HEK293 (cell line): ENCODE data around the gene SGTB.
A peak's percentile ranks its signal among the peaks of the same experiment; 100 is the strongest.
"Not testable (repeated sequence)": the region's sequence is repeated elsewhere in the genome, so short reads cannot be mapped to it uniquely, and the experiment has no call there.

Experiments
- CTCF ChIA-PET: fragments of 350-600 bp; formaldehyde crosslinking; extraction: SDS; loops from one replicate; lab custom pipeline; 2021; ENCODE audit warnings: antibody characterized with exemption; lab: Yijun Ruan, JAX
- POLR2A ChIA-PET: fragments of 300-600 bp; formaldehyde crosslinking; extraction: SDS; loops from one replicate; lab custom pipeline; 2020; ENCODE audit warnings: antibody characterized with exemption, inconsistent platforms; lab: Yijun Ruan, JAX
- H3K27ac ChIP-seq: fragments of 200-500 bp; sonication (Bioruptor generic); 2 replicates; pipeline ENCODE4 v1.5.1; 2014; ENCODE audit warnings: low read depth, low read length, control low read depth, inconsistent platforms; ENCODE audit errors: extremely low read depth
- H3K36me3 ChIP-seq, 2 experiments: fragments of 200-500 bp in 1 of 2; sonication (Bioruptor generic) in 1 of 2; 1 replicate in 1 of 2; 2 replicates in 1 of 2; pipeline ENCODE4 v1.5.1; 2014 to 2017; ENCODE audit warnings: inconsistent platforms in 2 of 2, low read length in 2 of 2; ENCODE audit not compliant: control insufficient read depth in 2 of 2, insufficient read depth in 1 of 2
- H3K4me1 ChIP-seq: fragments of 200-500 bp; sonication (Bioruptor generic); 2 replicates; pipeline ENCODE4 v1.5.1; 2014; ENCODE audit warnings: mild to moderate bottlenecking, low read length, inconsistent platforms; ENCODE audit not compliant: control insufficient read depth, insufficient read depth
- H3K4me3 ChIP-seq: 2 replicates; pipeline ENCODE4 v1.5.1; 2011; ENCODE audit warnings: low read depth, mild to moderate bottlenecking, control low read depth, low read length, moderate library complexity
- H3K9me3 ChIP-seq: fragments of 200-500 bp; sonication (Bioruptor generic); 2 replicates; pipeline ENCODE4 v1.5.1; 2014; ENCODE audit warnings: low read depth, low read length, inconsistent platforms; ENCODE audit not compliant: control insufficient read depth, insufficient read depth
- SALL2 ChIP-seq: fragments of 450-650 bp; formaldehyde crosslinking; IDR thresholded peaks from 2 replicates; pipeline ENCODE4 v1.5.0; 2017; ENCODE audit warnings: missing biosample characterization, mild to moderate bottlenecking, missing genetic modification characterization, borderline replicate concordance
- SP7 ChIP-seq: fragments of 450-650 bp; formaldehyde crosslinking; IDR thresholded peaks from 2 replicates; pipeline ENCODE4 v1.5.1; 2016; ENCODE audit warnings: missing biosample characterization, missing genetic modification characterization
- ZBTB20 ChIP-seq: fragments of 450-650 bp; formaldehyde crosslinking; IDR thresholded peaks from 2 replicates; pipeline ENCODE4 v1.5.1; 2016; ENCODE audit warnings: missing biosample characterization, missing genetic modification characterization
- ZNF24 ChIP-seq: fragments of 450-650 bp; formaldehyde crosslinking; IDR thresholded peaks from 2 replicates; pipeline ENCODE4 v1.5.1; 2016; ENCODE audit warnings: missing biosample characterization, missing genetic modification characterization
- ZNF341 ChIP-seq: fragments of 450-650 bp; formaldehyde crosslinking; IDR thresholded peaks from 2 replicates; pipeline ENCODE4; 2016; ENCODE audit warnings: low read depth, missing biosample characterization, missing genetic modification characterization
- ZNF510 ChIP-seq: fragments of 450-650 bp; formaldehyde crosslinking; IDR thresholded peaks from 2 replicates; pipeline ENCODE4 v1.5.1; 2018; ENCODE audit warnings: mild to moderate bottlenecking, missing genetic modification characterization, missing biosample characterization; ENCODE audit not compliant: insufficient replicate concordance
- ZNF585B ChIP-seq: fragments of 450-650 bp; formaldehyde crosslinking; IDR thresholded peaks from 2 replicates; pipeline ENCODE4 v1.5.1; 2016; ENCODE audit warnings: missing biosample characterization, missing genetic modification characterization
- TF ChIP-seq, protein P1 (sequence below): fragments of 450-650 bp; IDR thresholded peaks from 2 replicates; pipeline ENCODE4 v1.5.1; 2018; ENCODE audit warnings: missing biosample characterization, missing genetic modification characterization
- TF ChIP-seq, protein P2 (sequence below): fragments of 450-650 bp; formaldehyde crosslinking; IDR thresholded peaks from 2 replicates; pipeline ENCODE4 v1.5.1; 2017; ENCODE audit warnings: missing biosample characterization, missing genetic modification characterization
- TF ChIP-seq, protein P3 (sequence below): fragments of 450-650 bp; formaldehyde crosslinking; IDR thresholded peaks from 2 replicates; pipeline ENCODE4 v1.5.1; 2016; ENCODE audit warnings: missing biosample characterization, missing genetic modification characterization
- TF ChIP-seq, protein P4 (sequence below): fragments of 450-650 bp; formaldehyde crosslinking; optimal IDR thresholded peaks from 2 replicates; pipeline ENCODE3; 2016; ENCODE audit warnings: missing biosample characterization, mild to moderate bottlenecking, missing genetic modification characterization
- TF ChIP-seq, protein P5 (sequence below): fragments of 450-650 bp; formaldehyde crosslinking; IDR thresholded peaks from 2 replicates; pipeline ENCODE4 v1.5.1; 2016; ENCODE audit warnings: missing biosample characterization, missing genetic modification characterization
- TF ChIP-seq, protein P6 (sequence below): fragments of 450-650 bp; formaldehyde crosslinking; IDR thresholded peaks from 2 replicates; pipeline ENCODE4 v1.5.1; 2016; ENCODE audit warnings: missing biosample characterization, missing genetic modification characterization

The SGTB gene

DNA sequence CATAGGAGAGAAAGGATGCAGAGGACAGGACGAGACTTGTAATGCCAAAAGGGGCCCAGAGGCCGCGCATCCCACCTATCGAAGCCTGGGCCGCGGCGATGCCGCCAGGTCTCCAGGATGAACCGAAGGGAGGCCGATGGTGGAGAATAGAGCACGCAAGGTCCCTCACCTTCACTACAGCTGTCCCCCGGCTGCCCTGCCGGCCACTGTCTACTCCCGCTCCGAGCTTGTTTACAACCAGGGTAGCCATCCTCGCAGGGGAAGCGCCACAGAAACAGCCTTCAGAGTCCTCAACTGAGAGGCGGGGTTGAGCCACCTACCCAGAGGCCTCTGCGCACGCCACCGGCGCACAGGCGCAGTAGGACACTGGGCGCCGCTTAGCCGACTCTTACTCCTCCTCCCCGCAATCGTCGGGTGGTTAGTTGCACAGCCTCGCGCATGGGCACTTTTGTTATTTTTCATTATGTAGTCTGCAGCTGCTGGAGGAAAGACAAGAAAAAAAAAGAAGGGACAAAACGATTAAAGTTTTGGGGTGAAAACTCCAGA, 97.8 kb downstream of the SGTB start, which contains the start of gene TRIM23 (continued):
- TF ChIP-seq, protein P1, sequence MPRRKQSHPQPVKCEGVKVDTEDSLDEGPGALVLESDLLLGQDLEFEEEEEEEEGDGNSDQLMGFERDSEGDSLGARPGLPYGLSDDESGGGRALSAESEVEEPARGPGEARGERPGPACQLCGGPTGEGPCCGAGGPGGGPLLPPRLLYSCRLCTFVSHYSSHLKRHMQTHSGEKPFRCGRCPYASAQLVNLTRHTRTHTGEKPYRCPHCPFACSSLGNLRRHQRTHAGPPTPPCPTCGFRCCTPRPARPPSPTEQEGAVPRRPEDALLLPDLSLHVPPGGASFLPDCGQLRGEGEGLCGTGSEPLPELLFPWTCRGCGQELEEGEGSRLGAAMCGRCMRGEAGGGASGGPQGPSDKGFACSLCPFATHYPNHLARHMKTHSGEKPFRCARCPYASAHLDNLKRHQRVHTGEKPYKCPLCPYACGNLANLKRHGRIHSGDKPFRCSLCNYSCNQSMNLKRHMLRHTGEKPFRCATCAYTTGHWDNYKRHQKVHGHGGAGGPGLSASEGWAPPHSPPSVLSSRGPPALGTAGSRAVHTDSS (tag by site-specific recombination), result 0 out of 2 replicates have a peak, but pooled peaks have one; percentile 5
- TF ChIP-seq SP7 (tag by site-specific recombination) (peak; percentile 33), ZNF341 (tag by site-specific recombination) (peak; percentile 100), ZNF24 (tag by site-specific recombination) (0 out of 2 replicates have a peak, but pooled peaks have one; percentile 18), SALL2 (tag by site-specific recombination) (no peak)
- TF ChIP-seq, protein P2, sequence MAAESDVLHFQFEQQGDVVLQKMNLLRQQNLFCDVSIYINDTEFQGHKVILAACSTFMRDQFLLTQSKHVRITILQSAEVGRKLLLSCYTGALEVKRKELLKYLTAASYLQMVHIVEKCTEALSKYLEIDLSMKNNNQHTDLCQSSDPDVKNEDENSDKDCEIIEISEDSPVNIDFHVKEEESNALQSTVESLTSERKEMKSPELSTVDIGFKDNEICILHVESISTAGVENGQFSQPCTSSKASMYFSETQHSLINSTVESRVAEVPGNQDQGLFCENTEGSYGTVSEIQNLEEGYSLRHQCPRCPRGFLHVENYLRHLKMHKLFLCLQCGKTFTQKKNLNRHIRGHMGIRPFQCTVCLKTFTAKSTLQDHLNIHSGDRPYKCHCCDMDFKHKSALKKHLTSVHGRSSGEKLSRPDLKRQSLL (tag by site-specific recombination), result no peak
- TF ChIP-seq, protein P3, sequence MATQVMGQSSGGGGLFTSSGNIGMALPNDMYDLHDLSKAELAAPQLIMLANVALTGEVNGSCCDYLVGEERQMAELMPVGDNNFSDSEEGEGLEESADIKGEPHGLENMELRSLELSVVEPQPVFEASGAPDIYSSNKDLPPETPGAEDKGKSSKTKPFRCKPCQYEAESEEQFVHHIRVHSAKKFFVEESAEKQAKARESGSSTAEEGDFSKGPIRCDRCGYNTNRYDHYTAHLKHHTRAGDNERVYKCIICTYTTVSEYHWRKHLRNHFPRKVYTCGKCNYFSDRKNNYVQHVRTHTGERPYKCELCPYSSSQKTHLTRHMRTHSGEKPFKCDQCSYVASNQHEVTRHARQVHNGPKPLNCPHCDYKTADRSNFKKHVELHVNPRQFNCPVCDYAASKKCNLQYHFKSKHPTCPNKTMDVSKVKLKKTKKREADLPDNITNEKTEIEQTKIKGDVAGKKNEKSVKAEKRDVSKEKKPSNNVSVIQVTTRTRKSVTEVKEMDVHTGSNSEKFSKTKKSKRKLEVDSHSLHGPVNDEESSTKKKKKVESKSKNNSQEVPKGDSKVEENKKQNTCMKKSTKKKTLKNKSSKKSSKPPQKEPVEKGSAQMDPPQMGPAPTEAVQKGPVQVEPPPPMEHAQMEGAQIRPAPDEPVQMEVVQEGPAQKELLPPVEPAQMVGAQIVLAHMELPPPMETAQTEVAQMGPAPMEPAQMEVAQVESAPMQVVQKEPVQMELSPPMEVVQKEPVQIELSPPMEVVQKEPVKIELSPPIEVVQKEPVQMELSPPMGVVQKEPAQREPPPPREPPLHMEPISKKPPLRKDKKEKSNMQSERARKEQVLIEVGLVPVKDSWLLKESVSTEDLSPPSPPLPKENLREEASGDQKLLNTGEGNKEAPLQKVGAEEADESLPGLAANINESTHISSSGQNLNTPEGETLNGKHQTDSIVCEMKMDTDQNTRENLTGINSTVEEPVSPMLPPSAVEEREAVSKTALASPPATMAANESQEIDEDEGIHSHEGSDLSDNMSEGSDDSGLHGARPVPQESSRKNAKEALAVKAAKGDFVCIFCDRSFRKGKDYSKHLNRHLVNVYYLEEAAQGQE (tag by site-specific recombination), result no peak
- TF ChIP-seq, protein P4, sequence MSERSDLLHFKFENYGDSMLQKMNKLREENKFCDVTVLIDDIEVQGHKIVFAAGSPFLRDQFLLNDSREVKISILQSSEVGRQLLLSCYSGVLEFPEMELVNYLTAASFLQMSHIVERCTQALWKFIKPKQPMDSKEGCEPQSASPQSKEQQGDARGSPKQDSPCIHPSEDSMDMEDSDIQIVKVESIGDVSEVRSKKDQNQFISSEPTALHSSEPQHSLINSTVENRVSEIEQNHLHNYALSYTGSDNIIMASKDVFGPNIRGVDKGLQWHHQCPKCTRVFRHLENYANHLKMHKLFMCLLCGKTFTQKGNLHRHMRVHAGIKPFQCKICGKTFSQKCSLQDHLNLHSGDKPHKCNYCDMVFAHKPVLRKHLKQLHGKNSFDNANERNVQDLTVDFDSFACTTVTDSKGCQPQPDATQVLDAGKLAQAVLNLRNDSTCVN (tag by site-specific recombination), result peak; percentile 35
- TF ChIP-seq, protein P5, sequence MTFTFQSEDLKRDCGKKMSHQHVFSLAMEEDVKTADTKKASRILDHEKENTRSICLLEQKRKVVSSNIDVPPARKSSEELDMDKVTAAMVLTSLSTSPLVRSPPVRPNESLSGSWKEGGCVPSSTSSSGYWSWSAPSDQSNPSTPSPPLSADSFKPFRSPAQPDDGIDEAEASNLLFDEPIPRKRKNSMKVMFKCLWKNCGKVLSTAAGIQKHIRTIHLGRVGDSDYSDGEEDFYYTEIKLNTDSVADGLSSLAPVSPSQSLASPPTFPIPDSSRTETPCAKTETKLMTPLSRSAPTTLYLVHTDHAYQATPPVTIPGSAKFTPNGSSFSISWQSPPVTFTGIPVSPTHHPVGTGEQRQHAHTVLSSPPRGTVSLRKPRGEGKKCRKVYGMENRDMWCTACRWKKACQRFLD (tag by site-specific recombination), result no peak

DNA sequence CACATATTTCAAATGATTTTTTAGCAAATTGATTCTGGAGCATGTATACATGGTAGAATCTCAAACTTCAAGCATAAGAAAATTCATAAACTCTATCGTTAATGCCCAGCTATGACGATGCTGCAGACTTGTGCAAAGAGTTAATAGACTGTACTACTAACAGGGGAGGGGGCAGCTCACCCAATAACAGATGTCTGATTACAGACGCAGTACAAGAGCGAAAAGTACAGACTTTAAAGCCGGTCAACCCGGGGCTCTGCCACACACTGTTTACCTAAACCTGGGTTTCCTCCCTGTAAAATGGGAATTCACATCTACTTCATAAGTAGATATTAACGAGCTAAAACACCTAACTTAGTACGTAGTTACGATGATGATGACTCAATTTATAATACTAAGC, 98.4 kb downstream of the SGTB start:
- Histone ChIP-seq H3K36me3 (no peaks in the 10 kb centered on the region; a peak in 1 of 3 replicates), H3K9me3 (no peaks in the 10 kb centered on the region), H3K4me3 (peak overlapping the region; percentile 98), H3K27ac (no peak overlapping the region), H3K4me1 (peaks cover 2% of the 10 kb centered on the region; the same call in 1 of the 2 replicates)
- ChIA-PET POLR2A (interaction anchor here (0.5 to 1.2 kb wide), 8 partner anchors 13 to 100 kb away, joined by 3 to 7 read pairs (median 3); partner anchors contain the start of genes CENPK and PPWD1), CTCF (interaction anchor here (1.3 kb wide), 1 partner anchor 39 kb away, joined by 4 read pairs; no protein-coding TSS in a partner anchor)
- TF ChIP-seq ZNF585B (no peak), ZNF510 (tag by site-specific recombination) (no peak), ZBTB20 (tag by site-specific recombination) (peak; percentile 64)
- TF ChIP-seq, protein P6, sequence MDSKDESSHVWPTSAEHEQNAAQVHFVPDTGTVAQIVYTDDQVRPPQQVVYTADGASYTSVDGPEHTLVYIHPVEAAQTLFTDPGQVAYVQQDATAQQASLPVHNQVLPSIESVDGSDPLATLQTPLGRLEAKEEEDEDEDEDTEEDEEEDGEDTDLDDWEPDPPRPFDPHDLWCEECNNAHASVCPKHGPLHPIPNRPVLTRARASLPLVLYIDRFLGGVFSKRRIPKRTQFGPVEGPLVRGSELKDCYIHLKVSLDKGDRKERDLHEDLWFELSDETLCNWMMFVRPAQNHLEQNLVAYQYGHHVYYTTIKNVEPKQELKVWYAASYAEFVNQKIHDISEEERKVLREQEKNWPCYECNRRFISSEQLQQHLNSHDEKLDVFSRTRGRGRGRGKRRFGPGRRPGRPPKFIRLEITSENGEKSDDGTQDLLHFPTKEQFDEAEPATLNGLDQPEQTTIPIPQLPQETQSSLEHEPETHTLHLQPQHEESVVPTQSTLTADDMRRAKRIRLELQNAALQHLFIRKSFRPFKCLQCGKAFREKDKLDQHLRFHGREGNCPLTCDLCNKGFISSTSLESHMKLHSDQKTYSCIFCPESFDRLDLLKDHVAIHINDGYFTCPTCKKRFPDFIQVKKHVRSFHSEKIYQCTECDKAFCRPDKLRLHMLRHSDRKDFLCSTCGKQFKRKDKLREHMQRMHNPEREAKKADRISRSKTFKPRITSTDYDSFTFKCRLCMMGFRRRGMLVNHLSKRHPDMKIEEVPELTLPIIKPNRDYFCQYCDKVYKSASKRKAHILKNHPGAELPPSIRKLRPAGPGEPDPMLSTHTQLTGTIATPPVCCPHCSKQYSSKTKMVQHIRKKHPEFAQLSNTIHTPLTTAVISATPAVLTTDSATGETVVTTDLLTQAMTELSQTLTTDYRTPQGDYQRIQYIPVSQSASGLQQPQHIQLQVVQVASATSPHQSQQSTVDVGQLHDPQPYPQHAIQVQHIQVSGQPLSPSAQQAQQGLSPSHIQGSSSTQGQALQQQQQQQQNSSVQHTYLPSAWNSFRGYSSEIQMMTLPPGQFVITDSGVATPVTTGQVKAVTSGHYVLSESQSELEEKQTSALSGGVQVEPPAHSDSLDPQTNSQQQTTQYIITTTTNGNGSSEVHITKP (tag by site-specific recombination), result peak; percentile 58; the same call in 1 of the 2 replicates

DNA sequence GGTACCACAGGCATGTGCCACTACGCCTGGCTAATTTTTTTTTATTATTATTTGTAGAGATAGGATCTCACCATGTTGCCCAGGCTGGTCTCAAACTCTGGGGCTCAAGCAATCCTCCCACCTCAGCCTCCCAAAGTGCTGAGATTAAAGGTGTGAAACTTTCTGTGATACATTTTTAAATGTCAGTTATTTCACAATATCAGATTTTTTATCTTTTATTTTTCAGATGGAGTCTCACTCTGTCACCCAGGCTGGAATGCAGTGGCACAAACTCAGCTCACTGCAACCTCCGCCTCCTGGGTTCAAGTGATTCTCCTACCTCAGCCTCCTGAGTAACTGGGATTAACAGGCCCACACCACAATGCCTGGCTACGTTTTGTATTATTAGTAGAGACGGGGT, 99.9 kb downstream of the SGTB start:
- H3K27ac ChIP-seq, CTCF ChIA-PET, H3K4me3 ChIP-seq, POLR2A ChIA-PET, H3K4me1 ChIP-seq, H3K36me3 ChIP-seq, H3K9me3 ChIP-seq: not testable (repeated sequence)
